GM18870 (cell line): ENCODE results near the gene SEL1L2.
A peak's percentile ranks its signal among the peaks of the same experiment; 100 is the strongest.

ENCODE experiments used
- ATAC-seq: cut with Tn5 transposase; IDR thresholded peaks from one replicate; pipeline ENCODE4 v1.9.1; 2021; ENCODE audit warnings: moderate library complexity; ENCODE audit not compliant: unreplicated experiment

The SEL1L2 gene

GRCh38 chr20:13930281-13930680, 60.1 kb downstream of the SEL1L2 start:
- ATAC-seq, result peak; percentile 43

DNA sequence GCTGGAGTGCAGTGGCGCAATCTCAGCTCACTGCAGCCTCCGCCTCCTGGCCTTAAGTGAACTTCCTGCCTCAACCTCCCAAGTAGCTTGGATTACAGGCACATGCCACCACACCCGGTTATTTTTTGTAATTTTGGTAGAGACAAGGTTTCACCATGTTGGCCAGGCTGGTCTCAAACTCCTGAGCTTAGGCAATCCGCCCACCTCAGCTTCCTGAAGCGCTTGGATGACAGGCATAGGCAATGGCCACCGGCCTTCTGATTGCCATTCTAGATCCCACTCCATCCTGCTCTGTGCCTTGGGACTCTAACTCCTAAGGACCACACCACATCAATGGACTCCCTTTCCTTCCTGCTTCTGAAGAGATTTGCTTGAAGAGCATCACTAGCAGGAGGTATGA, 60.6 kb downstream of the SEL1L2 start:
- no peak for ATAC-seq

DNA sequence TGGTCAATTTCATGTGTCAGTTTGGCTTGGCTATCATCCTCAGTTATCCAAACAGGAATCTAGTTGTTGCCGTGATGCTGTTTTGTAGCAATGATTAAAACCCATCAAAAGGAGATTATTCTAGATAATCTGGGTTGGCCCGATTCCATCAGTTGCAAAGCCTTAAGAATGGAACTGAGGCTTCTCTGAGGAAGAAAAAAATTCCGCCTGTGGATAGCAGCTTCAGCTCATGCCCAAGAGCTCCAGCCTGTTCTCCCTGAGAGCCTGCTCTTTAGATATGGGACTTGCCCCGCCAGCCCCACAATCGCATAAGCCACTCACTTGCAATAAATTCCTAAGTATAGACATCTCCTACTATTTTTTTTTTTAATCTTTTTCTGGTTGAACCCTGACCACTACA, 61.5 kb downstream of the SEL1L2 start:
- ATAC-seq, result no peak

- ATAC-seq, result no peak
Measured at GRCh38 chr20:13927171-13927570, 63.2 kb downstream of the SEL1L2 start.

GRCh38 chr20:13922241-13922640, 68.2 kb downstream of the SEL1L2 start:
- no peak for ATAC-seq

- ATAC-seq, result no peak
Measured at GRCh38 chr20:13915284-13915683, 75.1 kb downstream of the SEL1L2 start.

DNA sequence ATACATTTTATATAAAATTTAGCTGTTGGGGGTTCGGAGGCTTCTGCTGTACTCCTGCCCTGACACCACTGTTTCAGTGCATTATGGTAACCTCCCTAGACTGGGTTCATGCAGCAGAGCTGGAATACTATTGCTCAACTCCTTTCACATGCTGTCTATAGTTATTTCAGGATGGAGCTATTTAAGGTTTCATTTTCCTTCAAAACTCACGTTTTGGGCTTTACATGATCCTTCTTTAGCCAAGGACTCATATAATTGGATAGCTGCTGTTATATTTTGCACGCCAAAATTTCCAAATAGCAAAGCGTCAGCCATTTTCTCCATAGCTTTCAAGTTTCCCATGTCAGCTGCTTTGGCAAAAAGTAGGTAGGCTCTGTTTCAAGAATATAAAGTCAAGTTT, 76.8 kb downstream of the SEL1L2 start:
- no peak for ATAC-seq

DNA sequence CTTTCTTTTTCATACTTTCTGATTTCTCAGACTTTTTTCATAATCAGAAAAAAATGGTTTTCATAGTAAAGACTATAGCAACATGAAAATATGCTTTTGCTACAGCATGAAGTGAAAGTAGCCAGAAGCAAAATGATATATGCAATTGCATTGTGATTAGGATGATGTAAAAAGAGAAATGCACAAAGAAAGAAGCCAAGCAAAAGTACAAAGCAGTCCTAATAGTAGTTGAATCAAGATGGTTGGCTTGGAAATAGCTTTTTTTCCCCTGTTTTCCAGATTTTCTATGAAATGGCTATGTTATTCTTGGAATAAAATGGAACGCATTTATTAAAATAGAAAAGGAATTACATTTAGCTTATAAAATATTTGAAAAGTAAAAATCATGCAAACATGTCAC, 77.3 kb downstream of the SEL1L2 start:
- ATAC-seq, result no peak

DNA sequence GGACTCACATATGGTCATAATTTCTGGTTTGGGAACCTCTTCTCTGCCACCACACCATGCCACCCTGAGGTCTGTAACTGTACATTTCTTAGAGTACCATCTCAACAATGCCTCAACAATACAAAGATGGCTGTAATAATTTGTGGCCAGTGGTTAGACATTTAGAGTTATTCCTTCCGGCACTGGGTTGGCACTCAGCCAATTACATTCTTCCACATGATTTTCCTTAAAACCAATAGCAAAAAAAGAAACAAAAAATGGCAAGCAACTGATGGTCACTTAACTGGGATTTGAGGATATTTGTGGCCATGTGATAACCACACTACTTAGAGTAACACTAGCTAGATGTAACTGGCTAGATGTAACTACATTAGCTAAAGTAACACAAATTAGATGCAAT, 79.9 kb downstream of the SEL1L2 start:
- no peak for ATAC-seq

GRCh38 chr20:13909067-13909466, 81.3 kb downstream of the SEL1L2 start:
- ATAC-seq, result no peak

DNA sequence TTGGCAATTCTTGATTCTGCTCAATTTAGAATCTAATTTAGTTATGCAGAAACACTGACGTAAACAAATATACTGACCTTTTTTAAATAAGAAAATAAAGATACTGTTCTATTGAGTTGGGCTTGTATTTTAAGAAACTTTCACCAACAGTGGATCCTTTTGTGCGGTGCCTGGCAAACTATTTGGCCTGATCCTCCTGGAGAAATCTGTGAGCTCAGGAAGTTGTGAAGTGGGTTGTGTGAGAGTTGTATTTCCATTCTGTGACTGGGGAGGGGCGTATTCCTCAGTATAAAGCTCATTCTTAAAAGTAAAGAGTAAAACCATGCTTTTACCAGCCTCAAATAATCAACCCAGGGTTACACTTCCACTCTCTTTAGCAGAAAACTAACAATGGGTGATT, 85.6 kb downstream of the SEL1L2 start:
- no peak for ATAC-seq

DNA sequence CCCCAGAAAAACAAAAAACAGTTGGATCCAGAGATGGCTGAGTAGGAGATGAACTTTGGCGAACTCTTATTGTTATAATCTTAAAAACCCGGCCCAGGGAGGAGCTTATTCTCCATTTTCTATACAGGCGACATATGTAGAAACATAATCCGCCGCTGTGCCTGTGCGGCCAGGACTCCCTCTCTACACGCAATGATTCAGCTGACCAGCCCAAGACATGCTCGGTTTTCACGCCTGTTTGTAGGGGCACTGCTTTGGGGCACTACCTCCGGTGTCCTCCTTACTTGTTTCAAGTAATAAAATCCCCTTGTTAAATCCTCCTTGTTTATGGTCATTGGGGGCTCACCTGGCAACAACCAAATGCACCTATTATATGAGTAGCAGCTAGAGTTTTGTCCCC, 89.9 kb downstream of the SEL1L2 start:
- no peak for ATAC-seq

DNA sequence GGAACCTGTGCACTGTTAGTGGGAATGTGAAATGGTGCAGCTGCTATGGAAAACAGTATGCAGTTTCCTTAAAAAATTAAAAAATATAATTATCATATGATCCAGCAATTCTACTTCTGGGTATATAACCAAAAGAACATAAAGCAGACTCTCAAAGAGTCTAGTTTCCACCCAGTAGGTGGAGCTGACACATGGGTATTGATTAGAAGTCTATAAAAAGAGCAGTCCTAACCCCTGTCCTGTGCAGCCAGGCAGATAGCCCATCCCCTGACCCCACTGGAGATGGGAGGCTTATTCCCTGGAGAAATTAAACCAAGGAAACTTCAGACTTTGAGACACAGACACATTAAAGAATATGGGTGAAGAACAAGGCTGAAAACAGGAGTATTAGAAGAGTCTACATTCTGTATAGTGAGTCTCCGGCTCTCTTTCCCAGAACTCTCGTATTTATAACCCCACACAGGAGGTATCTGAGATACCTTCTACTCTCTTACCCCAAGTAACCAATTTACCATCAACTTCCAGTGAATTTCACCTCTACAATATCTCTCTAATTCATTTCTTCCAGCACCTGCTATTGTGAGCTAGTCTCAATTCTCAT, 92.3 kb downstream of the SEL1L2 start:
- no peak for ATAC-seq

GRCh38 chr20:13891575-13891974, 98.8 kb downstream of the SEL1L2 start:
- ATAC-seq, result no peak

DNA sequence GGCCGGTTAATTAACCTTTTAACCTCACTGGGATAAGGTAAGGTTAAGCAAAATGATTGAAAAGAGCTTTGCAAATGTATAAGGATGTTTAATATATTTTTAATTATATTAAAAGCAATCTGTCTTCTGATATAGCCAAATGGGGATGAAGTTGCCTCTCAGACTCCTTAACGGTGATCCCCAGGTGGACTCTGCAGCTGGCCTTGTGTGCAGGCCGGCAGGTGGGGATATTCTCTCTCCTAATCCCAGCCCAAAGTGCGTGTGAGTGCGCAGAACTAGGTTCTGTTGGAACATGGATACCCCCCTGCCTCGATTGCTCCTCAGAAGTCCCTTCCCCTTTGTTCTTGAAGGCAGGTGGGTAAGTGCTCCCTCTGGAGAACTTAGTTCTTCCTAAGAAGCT, 105.6 kb downstream of the SEL1L2 start:
- ATAC-seq, result no peak

GRCh38 chr20:13883425-13883824, 107.0 kb downstream of the SEL1L2 start:
- ATAC-seq, result no peak

GRCh38 chr20:13878566-13878965, 111.8 kb downstream of the SEL1L2 start:
- no peak for ATAC-seq

DNA sequence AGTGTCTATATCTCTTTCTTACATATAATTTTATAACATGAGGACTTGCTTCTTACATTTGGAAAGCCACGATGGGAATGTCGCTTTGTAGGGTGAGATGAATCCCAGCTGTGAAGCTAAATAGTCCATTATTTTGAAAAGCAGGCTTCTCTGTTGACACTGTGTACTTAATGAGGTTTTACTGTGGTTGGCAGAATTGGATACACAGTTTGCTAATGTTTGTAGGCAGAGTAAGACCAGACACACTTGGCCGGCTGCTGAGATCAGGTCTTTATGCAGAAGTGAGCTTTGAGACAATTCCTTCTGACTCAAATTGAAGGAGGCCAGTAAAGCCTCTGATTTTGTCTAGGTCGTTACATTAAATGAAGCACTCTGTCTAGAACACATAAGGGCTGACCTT, 112.6 kb downstream of the SEL1L2 start:
- no peak for ATAC-seq

- ATAC-seq, result no peak
Measured at GRCh38 chr20:13875265-13875811, 115.1 kb downstream of the SEL1L2 start.

DNA sequence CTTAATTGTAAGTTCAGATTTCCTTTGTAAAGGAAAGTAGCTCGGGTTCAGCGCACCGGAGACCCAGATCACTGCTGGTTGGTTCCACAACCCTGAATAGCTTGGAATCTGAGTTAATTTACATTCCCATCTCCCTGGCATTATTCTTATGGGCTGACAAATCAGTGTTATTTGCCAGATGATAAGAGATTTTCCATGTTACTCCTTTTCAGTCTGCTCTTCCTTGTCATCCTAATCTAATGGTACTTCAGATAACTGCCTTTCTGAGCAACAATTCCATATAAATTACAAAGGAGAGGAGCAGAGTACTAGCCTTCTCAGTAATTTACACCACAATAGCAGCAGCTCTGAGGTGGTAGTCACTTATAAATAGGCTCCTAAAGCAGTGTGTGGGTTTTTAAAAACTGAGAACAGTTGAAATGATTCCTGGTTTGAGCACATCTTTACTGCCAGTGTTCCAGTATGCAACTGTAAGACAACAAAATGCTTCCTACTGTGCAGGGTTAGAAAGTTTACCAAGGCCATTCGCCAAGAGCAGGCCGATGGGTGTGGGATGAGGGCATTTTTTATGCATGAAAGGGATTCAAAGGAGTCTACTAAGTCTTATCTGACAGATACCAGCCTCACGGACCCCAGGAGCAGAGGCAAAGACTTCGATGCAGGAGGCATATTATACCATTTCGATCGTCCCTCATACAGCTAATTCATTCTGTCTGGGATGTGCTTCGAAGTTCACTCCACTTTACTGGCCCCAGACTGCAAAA, 115.8 kb downstream of the SEL1L2 start:
- no peak for ATAC-seq

- ATAC-seq, result no peak
Measured at GRCh38 chr20:13873831-13874230, 116.6 kb downstream of the SEL1L2 start.

- no peak for ATAC-seq
Measured at GRCh38 chr20:13870170-13870748, 120.2 kb downstream of the SEL1L2 start.
